GM06990 (cell line): ENCODE measurements around the gene SORCS1.

ENCODE experiments used
- DNase-seq: peaks from one replicate; pipeline ENCODE4 v3.0.0-alpha.2; 2011; ENCODE audit not compliant: insufficient read length; ENCODE audit errors: extremely low read depth
- H3K27me3 ChIP-seq: replicated peaks from 2 replicates; pipeline ENCODE4 v1.6.0; 2011; ENCODE audit warnings: low read length; ENCODE audit not compliant: control insufficient read depth, insufficient read depth
- H3K36me3 ChIP-seq: 2 replicates; pipeline ENCODE4 v1.5.1; 2011; ENCODE audit warnings: low read length; ENCODE audit not compliant: control insufficient read depth, insufficient read depth
- H3K4me3 ChIP-seq: replicated peaks from 2 replicates; pipeline ENCODE4 v1.5.1; 2011; ENCODE audit warnings: low read depth, mild to moderate bottlenecking, control low read depth, low read length
- TF ChIP-seq, protein P1 (sequence below): IDR thresholded peaks from 2 replicates; pipeline ENCODE4 v1.5.1; 2011; ENCODE audit warnings: low read length, control low read depth, mild to moderate bottlenecking, inconsistent platforms; ENCODE audit not compliant: insufficient read depth, poor library complexity, severe bottlenecking

The SORCS1 gene

DNA sequence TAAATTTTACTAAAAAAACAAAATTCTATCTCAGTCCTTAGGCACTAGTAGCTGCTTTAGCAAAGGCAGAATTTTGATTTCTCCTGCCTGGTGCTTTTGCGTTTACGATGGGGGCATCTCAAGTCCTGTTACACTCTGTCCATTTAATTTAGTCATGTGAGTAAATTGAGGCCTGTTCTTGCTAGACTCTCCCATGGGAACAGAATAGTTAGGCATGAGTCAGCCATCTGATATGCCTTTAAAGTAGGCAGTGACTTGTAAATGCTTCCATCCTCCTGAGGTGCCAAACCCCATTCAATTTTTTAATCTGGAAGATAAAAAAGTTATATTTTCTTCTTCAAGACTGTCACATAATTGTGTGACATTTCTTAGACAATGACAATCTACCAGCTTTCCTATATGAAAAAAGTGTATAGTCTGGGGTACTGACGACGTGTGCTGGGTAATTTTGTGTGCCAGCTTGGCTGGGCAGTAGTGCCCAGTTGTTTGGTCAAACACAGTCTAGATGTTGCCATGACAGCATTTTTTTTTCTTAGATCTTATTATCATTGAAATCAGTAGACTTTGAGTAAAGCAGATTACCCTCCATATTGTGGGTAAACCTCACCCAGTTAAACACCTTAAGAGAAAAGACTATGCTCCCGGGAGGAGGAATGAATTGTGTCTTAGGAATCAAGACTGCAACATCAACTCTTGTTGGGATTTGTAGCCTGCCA is 603.4 kb downstream of the SORCS1 start:
- DNase-seq, result no peak
- H3K36me3 ChIP-seq, result no peaks in the 10 kb centered on the region
- no peak overlapping the region for H3K4me3 ChIP-seq
- H3K27me3 ChIP-seq, result no peaks in the 10 kb centered on the region
- TF ChIP-seq, protein P1, sequence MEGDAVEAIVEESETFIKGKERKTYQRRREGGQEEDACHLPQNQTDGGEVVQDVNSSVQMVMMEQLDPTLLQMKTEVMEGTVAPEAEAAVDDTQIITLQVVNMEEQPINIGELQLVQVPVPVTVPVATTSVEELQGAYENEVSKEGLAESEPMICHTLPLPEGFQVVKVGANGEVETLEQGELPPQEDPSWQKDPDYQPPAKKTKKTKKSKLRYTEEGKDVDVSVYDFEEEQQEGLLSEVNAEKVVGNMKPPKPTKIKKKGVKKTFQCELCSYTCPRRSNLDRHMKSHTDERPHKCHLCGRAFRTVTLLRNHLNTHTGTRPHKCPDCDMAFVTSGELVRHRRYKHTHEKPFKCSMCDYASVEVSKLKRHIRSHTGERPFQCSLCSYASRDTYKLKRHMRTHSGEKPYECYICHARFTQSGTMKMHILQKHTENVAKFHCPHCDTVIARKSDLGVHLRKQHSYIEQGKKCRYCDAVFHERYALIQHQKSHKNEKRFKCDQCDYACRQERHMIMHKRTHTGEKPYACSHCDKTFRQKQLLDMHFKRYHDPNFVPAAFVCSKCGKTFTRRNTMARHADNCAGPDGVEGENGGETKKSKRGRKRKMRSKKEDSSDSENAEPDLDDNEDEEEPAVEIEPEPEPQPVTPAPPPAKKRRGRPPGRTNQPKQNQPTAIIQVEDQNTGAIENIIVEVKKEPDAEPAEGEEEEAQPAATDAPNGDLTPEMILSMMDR, result no peak

DNA sequence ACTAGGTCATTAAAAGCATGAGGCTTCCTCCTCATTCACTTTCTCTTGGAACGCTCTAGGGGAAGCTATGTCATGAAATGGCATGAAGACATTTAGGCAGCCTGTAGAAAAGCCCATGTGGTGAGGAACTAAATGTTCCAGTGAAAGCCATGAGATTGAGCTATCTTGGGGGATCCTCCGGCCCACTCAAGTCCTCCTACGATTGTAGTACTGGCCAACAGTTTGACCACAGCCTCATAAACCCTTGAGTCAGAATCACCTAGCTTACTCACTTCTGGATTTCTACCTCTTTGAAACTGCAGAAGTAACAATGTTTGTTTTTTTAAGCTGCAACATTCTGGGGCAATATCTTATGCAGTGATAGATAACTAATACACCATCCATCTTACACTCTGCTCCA is 605.1 kb downstream of the SORCS1 start:
- no peaks in the 10 kb centered on the region for H3K36me3 ChIP-seq
- H3K27me3 ChIP-seq, result no peaks in the 10 kb centered on the region
- H3K4me3 ChIP-seq, result no peak overlapping the region
- TF ChIP-seq, protein P1, result no peak
- no peak for DNase-seq

DNA sequence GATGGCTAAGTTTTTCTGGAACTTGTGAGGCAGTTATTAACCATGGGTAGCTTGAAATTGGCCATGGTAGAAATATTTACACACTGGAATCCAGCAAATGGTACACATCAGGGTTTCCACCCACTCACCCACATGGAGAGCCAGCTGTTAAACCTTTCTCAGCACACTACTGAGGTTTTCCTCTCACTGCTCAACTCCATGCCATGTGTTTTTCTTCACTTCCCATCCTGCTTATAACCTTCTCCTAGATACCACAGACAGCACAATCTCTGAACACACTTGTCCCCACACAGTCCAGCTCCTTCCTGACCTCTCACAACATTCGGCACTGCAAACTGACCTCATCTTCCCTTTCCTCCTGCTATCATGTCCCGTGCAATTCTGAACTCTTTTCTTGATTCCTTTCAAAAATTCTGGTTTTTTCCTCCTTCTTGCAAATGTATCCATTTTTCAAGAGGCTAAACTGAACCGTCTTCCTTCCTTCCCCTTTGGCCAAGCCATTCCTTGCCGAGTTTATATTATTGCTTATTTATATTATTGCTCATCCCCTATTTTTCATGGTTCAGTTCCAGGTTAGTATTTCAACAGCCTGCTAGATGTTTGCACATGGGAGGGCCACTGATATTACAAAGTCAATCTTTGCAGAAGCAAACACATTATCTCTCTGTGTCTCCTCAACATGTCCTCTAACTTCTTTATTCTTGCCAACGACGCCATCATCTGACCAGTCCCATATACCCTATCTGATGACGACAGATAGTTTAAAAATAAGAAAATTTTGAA is 606.4 kb downstream of the SORCS1 start:
- TF ChIP-seq, protein P1, result no peak
- H3K27me3 ChIP-seq, result no peaks in the 10 kb centered on the region
- H3K36me3 ChIP-seq, result no peaks in the 10 kb centered on the region
- DNase-seq, result no peak
- no peak overlapping the region for H3K4me3 ChIP-seq

DNA sequence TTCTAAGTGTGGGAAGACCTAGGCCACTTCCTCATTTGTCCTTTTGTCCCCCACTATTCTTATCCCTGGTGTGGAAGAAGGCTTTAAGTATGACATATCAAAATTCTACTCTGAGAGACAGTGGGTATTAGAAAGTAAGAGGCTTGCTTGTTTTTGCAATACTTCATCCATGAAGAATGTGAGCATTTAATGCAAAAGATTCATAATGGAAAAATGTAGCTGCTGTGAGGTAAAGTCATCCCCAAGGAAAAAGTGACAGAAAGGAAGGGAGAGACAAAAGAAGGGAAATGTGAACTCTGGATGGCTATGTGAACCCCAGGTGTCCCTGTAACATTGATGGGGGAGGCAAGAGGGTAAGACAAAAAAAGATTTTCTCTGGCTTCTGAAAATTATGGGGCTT is 607.5 kb downstream of the SORCS1 start:
- H3K36me3 ChIP-seq, result no peaks in the 10 kb centered on the region
- TF ChIP-seq, protein P1, result no peak
- DNase-seq, result no peak
- no peak overlapping the region for H3K4me3 ChIP-seq
- H3K27me3 ChIP-seq, result no peaks in the 10 kb centered on the region

DNA sequence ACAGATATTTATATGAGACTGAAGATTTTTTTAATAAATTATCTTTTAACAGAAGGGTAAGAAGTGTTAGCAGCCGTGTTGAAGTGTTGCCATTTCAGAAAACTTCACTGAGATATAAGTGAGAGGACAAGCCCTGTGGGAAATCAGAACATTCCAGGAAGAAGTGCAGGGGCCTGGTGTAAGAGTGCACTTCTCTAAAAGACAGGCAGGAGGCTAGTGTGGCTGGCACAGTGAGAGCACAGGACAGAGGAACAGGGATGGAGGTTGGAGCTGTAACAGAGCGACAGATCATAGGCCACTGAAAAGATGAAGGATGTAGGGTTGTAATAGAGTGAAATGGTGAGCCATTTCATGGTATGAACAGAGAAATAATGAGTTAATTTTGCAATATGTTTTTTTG is 608.9 kb downstream of the SORCS1 start:
- Histone ChIP-seq H3K4me3 (no peak overlapping the region), H3K36me3 (no peaks in the 10 kb centered on the region), H3K27me3 (no peaks in the 10 kb centered on the region)
- DNase-seq, result no peak
- TF ChIP-seq, protein P1, result no peak
